Gastrocnemius medialis (tissue), 4 donors: ENCODE results near the gene ATP1B1.

Experiments used
- POLR2A ChIP-seq, 2 donors: fragments of 450-650 bp; IDR thresholded peaks; one replicate each; pipeline ENCODE4 v1.6.1; 2017; ENCODE audit warnings: antibody characterized with exemption in 2 of 2, mild to moderate bottlenecking in 2 of 2, moderate library complexity in 2 of 2
- TF ChIP-seq, protein P1 (sequence below), 5 experiments: fragments of 450-650 bp in 3 of 5; fragments of 200-600 bp in 2 of 5; sonication (generic) in 2 of 5; IDR thresholded peaks in 4 of 5; conservative IDR thresholded peaks in 1 of 5; 1 replicate in 4 of 5; 2 replicates in 1 of 5; pipeline ENCODE4 v1.5.1; 2016 to 2019; ENCODE audit warnings: antibody characterized with exemption in 5 of 5, mild to moderate bottlenecking in 3 of 5, moderate library complexity in 3 of 5

DNA sequence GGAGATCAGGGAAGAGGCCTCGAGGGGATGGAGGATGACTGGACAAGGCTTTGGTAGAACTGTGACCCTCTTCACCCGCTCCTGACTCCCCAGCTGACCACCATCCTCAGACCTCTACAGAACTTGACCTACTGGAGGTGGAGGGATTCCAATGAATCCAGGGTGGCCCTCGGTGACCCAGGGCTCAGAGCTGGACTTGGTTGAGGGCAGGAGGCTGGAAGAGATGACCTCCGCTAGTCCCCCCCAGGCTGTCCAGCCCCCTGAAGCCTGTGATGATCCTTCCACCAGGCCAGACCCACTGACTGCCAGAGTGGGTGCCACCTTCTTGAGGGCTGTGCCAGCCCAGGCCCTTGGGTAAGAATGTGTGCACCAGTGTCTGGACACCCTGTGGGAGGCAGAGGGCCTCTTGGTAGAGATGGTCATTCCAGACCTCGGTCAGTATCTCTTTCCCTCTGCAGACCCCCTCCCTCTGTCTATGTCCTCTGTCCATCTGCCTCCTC is 44.9 kb downstream of the ATP1B1 start:
- TF ChIP-seq, protein P1, sequence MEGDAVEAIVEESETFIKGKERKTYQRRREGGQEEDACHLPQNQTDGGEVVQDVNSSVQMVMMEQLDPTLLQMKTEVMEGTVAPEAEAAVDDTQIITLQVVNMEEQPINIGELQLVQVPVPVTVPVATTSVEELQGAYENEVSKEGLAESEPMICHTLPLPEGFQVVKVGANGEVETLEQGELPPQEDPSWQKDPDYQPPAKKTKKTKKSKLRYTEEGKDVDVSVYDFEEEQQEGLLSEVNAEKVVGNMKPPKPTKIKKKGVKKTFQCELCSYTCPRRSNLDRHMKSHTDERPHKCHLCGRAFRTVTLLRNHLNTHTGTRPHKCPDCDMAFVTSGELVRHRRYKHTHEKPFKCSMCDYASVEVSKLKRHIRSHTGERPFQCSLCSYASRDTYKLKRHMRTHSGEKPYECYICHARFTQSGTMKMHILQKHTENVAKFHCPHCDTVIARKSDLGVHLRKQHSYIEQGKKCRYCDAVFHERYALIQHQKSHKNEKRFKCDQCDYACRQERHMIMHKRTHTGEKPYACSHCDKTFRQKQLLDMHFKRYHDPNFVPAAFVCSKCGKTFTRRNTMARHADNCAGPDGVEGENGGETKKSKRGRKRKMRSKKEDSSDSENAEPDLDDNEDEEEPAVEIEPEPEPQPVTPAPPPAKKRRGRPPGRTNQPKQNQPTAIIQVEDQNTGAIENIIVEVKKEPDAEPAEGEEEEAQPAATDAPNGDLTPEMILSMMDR (IDR thresholded peaks at IDR 0.05 in 4 of 5, conservative IDR thresholded peaks at IDR 0.05 in 1 of 5) = no peak
- no peak for TF ChIP-seq POLR2A (IDR thresholded peaks at IDR 0.05)
